Keratinocyte (primary cell): ENCODE data around the gene MED19. TPM values are rescaled to one million over a fixed set of nuclear protein-coding genes. Genes with fewer than 3 reads are reported as not detected.

ENCODE experiments used
- DNase-seq: peaks from one replicate; pipeline ENCODE4 v3.0.0-alpha.2; 2011; ENCODE audit warnings: low read depth, missing footprints, low spot score
- FAIRE-seq: peaks from 2 replicates; lab custom pipeline; 2011; peaks lifted over from hg19 to GRCh38; lab: Jason Lieb, UNC
- H2AFZ ChIP-seq: 2 replicates; pipeline ENCODE4 v1.6.0; 2012; ENCODE audit warnings: low read length, control low read depth, inconsistent platforms; ENCODE audit not compliant: control insufficient read depth
- H3K27ac ChIP-seq: 2 replicates; pipeline ENCODE4 v1.5.1; 2011; ENCODE audit warnings: low read length; ENCODE audit not compliant: control insufficient read depth, insufficient read depth
- H3K27me3 ChIP-seq: 3 replicates; pipeline ENCODE4 v1.6.0; 2011; ENCODE audit warnings: low read length; ENCODE audit not compliant: control insufficient read depth, insufficient read depth; ENCODE audit errors: extremely low read depth
- H3K36me3 ChIP-seq, 2 experiments: 2 replicates in 1 of 2; 3 replicates in 1 of 2; pipeline ENCODE4 v1.5.1; 2011; ENCODE audit warnings: low read length in 2 of 2, mild to moderate bottlenecking in 1 of 2; ENCODE audit not compliant: control insufficient read depth in 2 of 2, insufficient read depth in 2 of 2; ENCODE audit errors: extremely low read depth in 1 of 2
- H3K4me1 ChIP-seq: 3 replicates; pipeline ENCODE4 v1.5.1; 2011; ENCODE audit warnings: low read length; ENCODE audit not compliant: control insufficient read depth, insufficient read depth; ENCODE audit errors: extremely low read depth
- H3K4me2 ChIP-seq: 3 replicates; pipeline ENCODE4 v1.6.0; 2011; ENCODE audit warnings: low read depth, low read length; ENCODE audit not compliant: control insufficient read depth, insufficient read depth; ENCODE audit errors: extremely low read depth
- H3K4me3 ChIP-seq, 3 experiments: fragments of 200-600 bp in 1 of 3; sonication (generic) in 1 of 3; 2 replicates in 2 of 3; 3 replicates in 1 of 3; pipeline ENCODE4 v1.5.1; 2011 to 2016; ENCODE audit warnings: low read length in 3 of 3, mild to moderate bottlenecking in 3 of 3, control low read depth in 2 of 3, inconsistent platforms in 1 of 3, low read depth in 1 of 3, mixed read lengths in 1 of 3, mixed run types in 1 of 3, moderate library complexity in 1 of 3; ENCODE audit not compliant: control insufficient read depth in 2 of 3, insufficient read depth in 2 of 3; ENCODE audit errors: extremely low read depth in 1 of 3
- H3K79me2 ChIP-seq: 2 replicates; pipeline ENCODE4 v1.6.0; 2012; ENCODE audit warnings: low read length; ENCODE audit not compliant: control insufficient read depth, insufficient read depth
- H3K9ac ChIP-seq: 3 replicates; pipeline ENCODE4 v1.6.0; 2011; ENCODE audit warnings: low read length; ENCODE audit not compliant: control insufficient read depth, insufficient read depth; ENCODE audit errors: extremely low read depth
- H3K9me1 ChIP-seq: 3 replicates; pipeline ENCODE4 v1.6.0; 2011; ENCODE audit warnings: low read length; ENCODE audit not compliant: control insufficient read depth, insufficient read depth; ENCODE audit errors: extremely low read depth
- H3K9me3 ChIP-seq: 2 replicates; pipeline ENCODE4 v1.5.1; 2012; ENCODE audit warnings: low read depth, low read length; ENCODE audit not compliant: control insufficient read depth
- H4K20me1 ChIP-seq: 3 replicates; pipeline ENCODE4 v1.6.0; 2011; ENCODE audit warnings: low read length; ENCODE audit not compliant: control insufficient read depth, insufficient read depth; ENCODE audit errors: extremely low read depth
- CTCF ChIP-seq, 3 experiments: IDR thresholded peaks in 1 of 3; conservative IDR thresholded peaks in 1 of 3; optimal IDR thresholded peaks in 1 of 3; 2 replicates in 2 of 3; 3 replicates in 1 of 3; pipeline versions ENCODE3 to v1.5.1; 2011; ENCODE audit warnings: low read length in 3 of 3, mild to moderate bottlenecking in 3 of 3, moderate library complexity in 2 of 3, control low read depth in 1 of 3, inconsistent platforms in 1 of 3; ENCODE audit not compliant: insufficient read depth in 2 of 3; ENCODE audit errors: extremely low read depth in 1 of 3
- EZH2 ChIP-seq: IDR thresholded peaks from one replicate; pipeline ENCODE4 v1.6.1; 2012; ENCODE audit warnings: inconsistent platforms, mild to moderate bottlenecking, low read length, moderate library complexity
- dilution Hi-C: fragments of 300-500 bp; cut with MboI; formaldehyde crosslinking; loops from one replicate; pipeline ENCODE4 v1.7.0; 2020; ENCODE audit warnings: low sequenced_read_pairs; ENCODE audit not compliant: extremely low pct_ligation_motif_present
- polyA plus RNA-seq, 5 experiments: library from polyadenylated mRNA; depleted of rRNA in 3 of 5; stranded (reverse) in 3 of 5; stranded (forward) in 1 of 5; unstranded in 1 of 5; fragments of >200 nt; gene quantifications; 1 replicate in 1 of 5; 2 replicates in 3 of 5; 3 replicates in 1 of 5; pipeline versions ENCODE4 v1.2.1 to v1.2.3, GENCODE V29; 2011 to 2012; ENCODE audit warnings: missing spikeins in 2 of 5, low read depth in 1 of 5, low replicate concordance in 1 of 5

Gene MED19
- polyA plus RNA-seq, 1 donor (not counting 4 experiments of a cell fraction or from before 2014, with no cell fraction given) = 19.3 TPM

GRCh38 chr11:57752954-57753353 is 40.9 kb upstream of the MED19 start:
- Histone ChIP-seq H3K79me2 (no peaks in the 10 kb centered on the region), H3K27me3 (no peaks in the 10 kb centered on the region), H3K36me3 (no peaks in the 10 kb centered on the region), H3K4me2 (no peak overlapping the region), H3K4me3 (no peak overlapping the region), H2AFZ (no peak overlapping the region), H3K9me1 (no peaks in the 10 kb centered on the region), H4K20me1 (no peaks in the 10 kb centered on the region), H3K27ac (no peak overlapping the region), H3K9ac (no peak overlapping the region), H3K4me1 (no peaks in the 10 kb centered on the region), H3K9me3 (no peaks in the 10 kb centered on the region)
- FAIRE-seq (no peak), DNase-seq (no peak)
- dilution Hi-C loops = no loop called here
- TF ChIP-seq EZH2 (no peak), CTCF (optimal IDR thresholded peaks at IDR 0.05 in 1 of 3, IDR thresholded peaks at IDR 0.05 in 1 of 3, conservative IDR thresholded peaks at IDR 0.05 in 1 of 3; ENCODE audit: extremely low read depth in 1 of 3, insufficient read depth in 2 of 3, low read length in 3 of 3) (no peak)

- Histone ChIP-seq H3K4me3 (no peak within 1 kb of the TSS), H3K4me1 (no peaks in the 10 kb centered on the region), H3K9me1 (no peaks in the 10 kb centered on the region), H3K27ac (no peak within 1 kb of the TSS), H3K27me3 (no peaks in the 10 kb centered on the region), H3K4me2 (no peak within 1 kb of the TSS), H3K9ac (no peak within 1 kb of the TSS), H2AFZ (no peak within 1 kb of the TSS), H4K20me1 (no peaks in the 10 kb centered on the region), H3K79me2 (no peaks in the 10 kb centered on the region), H3K36me3 (no peaks in the 10 kb centered on the region), H3K9me3 (no peaks in the 10 kb centered on the region)
- no peak for TF ChIP-seq EZH2
- peak; percentile 51 to 60 (median 59) for TF ChIP-seq CTCF (optimal IDR thresholded peaks at IDR 0.05 in 1 of 3, IDR thresholded peaks at IDR 0.05 in 1 of 3, conservative IDR thresholded peaks at IDR 0.05 in 1 of 3; ENCODE audit: extremely low read depth in 1 of 3, insufficient read depth in 2 of 3, low read length in 3 of 3)
- dilution Hi-C loops = no loop called here
- DNase-seq (no peak), FAIRE-seq (peak; percentile 29)
Observed at GRCh38 chr11:57751676-57752253, 39.8 kb upstream of the MED19 start, which contains the start of gene BTBD18. BTBD18 (minus strand) TSS chr11:57751819; CDS start chr11:57751188, 631 bp downstream.
